CD4-positive, alpha-beta T cell treated with Interleukin-15 for 4 hours (primary cell): ENCODE measurements around the gene SIGLEC11.
"Not testable (repeated sequence)": the region's sequence is repeated elsewhere in the genome, so short reads cannot be mapped to it uniquely, and the experiment has no call there.

ENCODE experiments used
- DNase-seq: peaks from one replicate; pipeline ENCODE4 v3.0.0-alpha.2; 2020; ENCODE audit warnings: low spot score

SIGLEC11 gene

DNA sequence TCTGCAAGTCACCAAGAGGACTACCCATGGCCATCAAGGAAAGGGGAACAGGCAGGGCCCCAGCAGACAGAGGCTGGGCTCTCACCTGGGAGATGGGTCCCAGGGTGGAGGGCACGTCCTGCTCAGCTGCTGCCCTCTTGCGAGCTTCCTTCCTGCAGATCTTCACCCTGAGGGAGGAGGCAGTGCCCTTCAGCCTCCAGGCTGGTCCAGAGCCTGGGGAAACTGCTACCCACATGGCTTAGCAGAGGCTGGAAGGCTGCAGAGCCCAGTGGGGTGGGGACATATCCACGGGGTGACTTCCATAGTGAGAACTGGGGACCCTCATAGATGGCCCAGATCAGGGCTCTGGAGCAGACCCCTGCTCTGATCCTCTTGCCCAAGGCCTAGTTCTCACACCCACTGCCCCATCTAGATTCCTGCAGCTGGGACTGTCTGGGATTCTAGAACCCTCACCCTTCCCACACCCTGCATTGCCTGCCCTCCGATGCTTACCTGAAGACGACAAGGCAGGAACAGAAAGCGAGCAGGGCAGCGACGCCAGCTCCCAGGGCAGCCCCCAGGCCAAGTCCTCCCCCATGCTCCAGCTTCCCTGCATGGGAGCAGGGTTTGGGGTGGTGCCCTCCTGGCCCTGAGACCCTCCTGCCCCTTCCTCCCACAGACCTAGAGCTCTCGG is 9.0 kb downstream of the SIGLEC11 start:
- no peak for DNase-seq

GRCh38 chr19:49950956-49951526 is 9.9 kb downstream of the SIGLEC11 start:
- no peak for DNase-seq

DNA sequence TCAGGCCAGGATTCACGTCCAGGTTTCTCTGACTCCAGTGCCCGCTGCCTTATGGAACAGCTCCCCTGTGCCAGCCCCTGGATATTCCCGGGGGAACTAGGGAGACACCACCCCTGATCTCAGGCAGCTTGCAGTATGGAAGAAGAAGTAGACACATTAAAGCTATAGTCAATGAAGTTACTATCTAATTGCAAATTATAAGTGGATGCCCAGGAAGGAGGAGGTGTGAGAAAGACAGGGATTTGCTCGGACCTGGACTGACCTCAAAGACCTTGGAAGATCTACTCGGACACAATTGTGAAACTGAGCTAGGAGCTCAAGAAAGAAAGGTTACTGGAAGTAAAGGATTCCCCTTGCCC is 10.4 kb downstream of the SIGLEC11 start:
- no peak for DNase-seq

DNA sequence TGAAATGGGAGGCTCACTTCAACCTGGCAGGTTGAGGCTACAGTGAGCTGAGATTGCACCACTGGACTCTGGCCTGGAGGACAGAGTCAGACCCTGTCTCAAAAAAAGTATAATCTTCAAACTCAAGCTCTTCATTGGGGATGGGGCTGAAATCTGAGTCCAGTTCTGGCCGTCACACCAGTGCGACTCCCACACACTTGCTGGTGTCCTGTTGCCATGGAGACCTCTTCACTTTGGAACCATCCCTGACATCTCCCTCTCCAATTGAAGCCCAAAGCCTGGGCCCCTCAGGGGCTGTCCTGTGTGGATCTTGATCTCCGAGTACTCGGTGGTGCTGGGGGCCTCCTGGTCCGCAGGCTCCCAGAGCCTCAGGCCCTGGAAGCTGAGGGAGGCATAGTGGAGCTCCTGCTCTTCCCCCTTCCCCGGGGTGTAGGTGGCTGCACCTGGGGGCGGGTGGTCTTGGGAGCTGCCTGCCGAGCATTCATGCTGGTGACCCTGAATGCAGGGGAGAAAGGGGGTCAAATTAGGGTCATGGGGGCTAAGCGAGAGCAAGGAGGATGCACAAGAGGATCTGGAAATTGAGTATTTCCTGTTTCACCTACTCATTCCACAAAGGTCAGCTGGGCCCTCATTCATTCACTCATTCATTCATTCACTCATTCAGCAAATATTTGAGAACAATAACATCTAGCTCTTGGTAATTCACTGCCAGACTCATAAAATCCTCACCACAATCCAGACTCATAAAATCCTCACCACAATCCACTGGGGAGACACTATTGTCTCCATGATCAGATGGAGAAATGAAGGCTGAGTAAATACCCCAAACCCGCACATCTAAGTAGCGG is 11.0 kb downstream of the SIGLEC11 start:
- no peak for DNase-seq

DNA sequence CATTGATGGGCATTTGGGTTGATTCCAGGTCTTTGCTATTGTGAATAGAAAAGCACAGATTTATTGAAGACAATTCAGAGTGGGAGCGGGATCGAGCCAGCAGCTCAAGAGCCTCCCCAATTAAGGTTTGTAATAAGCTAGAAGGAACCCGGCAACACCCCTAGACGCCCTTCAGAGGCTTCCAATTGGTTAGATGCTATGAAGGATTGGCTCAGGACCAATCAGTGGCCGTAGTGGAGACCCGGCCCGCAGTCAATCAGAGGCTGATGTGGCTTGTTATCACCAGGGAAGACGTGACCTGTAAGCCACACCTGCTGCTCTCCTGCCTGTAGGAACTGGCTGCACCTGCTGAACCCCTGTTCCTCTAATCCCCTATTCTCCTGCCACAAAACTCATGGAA is 14.6 kb downstream of the SIGLEC11 start:
- no peak for DNase-seq

GRCh38 chr19:49944567-49944966 is 16.4 kb downstream of the SIGLEC11 start:
- DNase-seq: not testable (repeated sequence)

DNA sequence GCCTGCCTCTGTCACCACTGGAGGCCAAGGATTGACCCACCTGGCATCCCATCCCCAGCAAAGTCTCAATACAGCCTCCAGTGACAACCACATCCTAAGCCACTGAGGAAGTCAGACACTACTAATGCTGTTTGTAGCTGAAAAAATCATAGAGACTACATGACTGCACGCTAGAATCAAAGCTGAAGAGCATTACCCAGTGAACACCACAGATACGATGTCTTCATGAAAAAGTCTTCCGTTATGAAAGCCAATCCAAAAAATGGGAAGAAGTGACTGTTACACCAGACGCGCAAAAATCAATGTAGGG is 20.5 kb downstream of the SIGLEC11 start:
- no peak for DNase-seq

- no peak for DNase-seq
Measured at GRCh38 chr19:49939721-49940481, 21.1 kb downstream of the SIGLEC11 start.

GRCh38 chr19:49938662-49939061 is 22.3 kb downstream of the SIGLEC11 start:
- DNase-seq: no peak

- DNase-seq: peak; percentile 74
Measured at GRCh38 chr19:49937750-49938381, 23.1 kb downstream of the SIGLEC11 start.

- no peak for DNase-seq
Measured at GRCh38 chr19:49936549-49936948, 24.4 kb downstream of the SIGLEC11 start.

- no peak for DNase-seq
Measured at GRCh38 chr19:49933643-49934042, 27.3 kb downstream of the SIGLEC11 start.

DNA sequence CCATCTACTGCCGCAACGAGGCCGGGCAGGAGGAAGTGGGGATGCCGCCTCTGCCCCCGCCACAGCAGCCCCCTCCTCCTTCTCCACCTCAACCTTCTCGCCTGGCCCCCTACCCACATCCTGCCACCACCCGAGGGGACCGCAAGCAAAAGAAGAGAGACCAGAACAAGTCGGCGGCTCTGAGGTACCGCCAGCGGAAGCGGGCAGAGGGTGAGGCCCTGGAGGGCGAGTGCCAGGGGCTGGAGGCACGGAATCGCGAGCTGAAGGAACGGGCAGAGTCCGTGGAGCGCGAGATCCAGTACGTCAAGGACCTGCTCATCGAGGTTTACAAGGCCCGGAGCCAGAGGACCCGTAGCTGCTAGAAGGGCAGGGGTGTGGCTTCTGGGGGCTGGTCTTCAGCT is 28.2 kb downstream of the SIGLEC11 start:
- DNase-seq: peak; percentile 30

DNA sequence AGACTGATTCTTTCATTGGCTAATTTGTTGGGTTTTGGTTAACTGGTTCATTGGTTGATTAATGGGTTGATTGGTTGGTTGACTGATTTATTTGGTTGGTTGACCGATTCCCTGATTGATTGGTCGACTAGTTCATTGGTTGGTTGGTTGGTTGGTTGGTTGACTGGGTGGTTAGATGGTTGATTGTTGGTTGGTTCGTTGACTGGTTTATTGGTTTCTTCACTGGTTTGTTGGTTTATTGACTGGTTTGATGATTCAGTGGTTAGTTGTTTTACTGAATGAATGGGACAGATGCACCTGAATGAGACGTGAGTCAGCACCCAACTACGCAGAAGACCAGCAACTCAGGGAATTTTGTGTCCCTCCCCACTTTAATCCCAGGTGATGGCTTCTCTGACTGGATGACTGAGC is 28.9 kb downstream of the SIGLEC11 start:
- DNase-seq: no peak

DNA sequence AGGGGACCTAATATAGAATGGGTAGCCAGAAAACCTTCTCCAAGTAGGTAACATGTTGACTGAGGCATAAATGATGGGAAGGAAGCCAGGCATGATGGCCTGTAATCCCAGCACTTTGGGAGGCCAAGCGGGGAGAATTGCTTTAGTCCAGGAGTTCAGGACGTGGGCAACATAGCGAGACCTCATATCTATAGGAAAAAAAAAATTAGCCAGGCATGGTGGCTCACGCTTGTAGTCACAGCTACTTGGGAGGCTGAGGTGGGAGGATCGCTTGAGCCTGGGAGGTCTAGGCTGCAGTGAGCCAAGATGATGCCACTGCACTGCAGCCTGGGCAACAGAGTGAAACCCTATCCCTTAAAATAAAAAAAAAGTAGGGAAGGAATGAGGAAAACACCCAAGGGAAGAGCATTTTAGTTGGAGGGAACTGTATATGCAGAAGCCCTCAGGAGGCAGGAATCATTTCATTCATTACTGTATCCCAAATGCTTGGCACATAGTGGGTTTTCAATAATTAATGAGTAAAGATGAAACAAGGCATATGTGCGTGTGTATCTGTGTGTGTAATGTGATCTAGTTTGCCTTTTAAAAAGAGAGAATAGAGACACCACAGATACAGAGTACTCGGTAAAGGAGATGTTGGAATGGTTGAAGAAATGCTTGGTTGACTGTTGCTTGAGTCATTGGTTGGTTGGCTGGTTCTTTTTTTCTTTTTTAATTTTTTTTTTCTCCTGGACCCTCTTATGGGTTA is 29.5 kb downstream of the SIGLEC11 start:
- DNase-seq: no peak

- DNase-seq: no peak
Measured at GRCh38 chr19:49930483-49931011, 30.4 kb downstream of the SIGLEC11 start.

GRCh38 chr19:49929611-49930482 is 31.1 kb downstream of the SIGLEC11 start:
- peak; percentile 94 for DNase-seq

DNA sequence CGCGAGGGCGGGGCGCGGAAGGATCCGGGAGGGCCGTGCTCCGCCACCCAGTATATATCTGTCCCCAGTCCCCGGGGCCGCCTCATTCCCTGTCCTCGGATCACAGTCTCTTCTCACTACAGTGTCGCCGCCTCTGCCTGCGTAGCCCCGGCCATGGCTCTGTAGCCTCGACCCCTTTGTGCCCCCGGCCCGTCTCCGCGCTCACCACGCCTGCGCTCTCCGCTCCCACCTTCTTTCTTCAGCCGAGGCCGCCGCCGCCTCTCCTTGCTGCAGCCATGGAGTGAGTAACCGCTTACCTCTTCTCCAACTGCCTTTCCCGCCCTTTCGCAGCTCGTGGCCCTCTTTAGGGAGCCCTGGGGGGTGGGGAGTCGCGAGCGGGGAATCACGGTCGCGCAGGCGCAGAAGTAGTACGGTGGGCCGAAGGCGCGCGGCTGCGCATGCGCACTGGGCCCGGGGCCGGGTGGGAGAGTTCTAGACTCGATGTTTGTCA is 31.8 kb downstream of the SIGLEC11 start, which contains the start of the genes ATF5 and NUP62:
Gene ATF5, plus strand, starts transcription at position 85 of the 490 bp plus-strand sequence. CDS start 1,646 bp downstream, outside the sequence.
Gene NUP62, minus strand, starts transcription at position 384 of the 490 bp plus-strand sequence. CDS start 19,697 bp downstream, outside the sequence.
- DNase-seq: peak; percentile 89

- no peak for DNase-seq
Measured at GRCh38 chr19:49927526-49928264, 33.3 kb downstream of the SIGLEC11 start.
